ENCODE results near the gene BBIP1.
"Not testable (repeated sequence)": the region's sequence is repeated elsewhere in the genome, so short reads cannot be mapped to it uniquely, and the experiment has no call there.

The BBIP1 gene

GRCh38 chr10:110876788-110877187 lies 42.2 kb downstream of the BBIP1 start:
- no peak for ATAC-seq
- Mint-ChIP-seq H3K27ac (no peak overlapping the region), H3K27me3 (no peaks in the 10 kb centered on the region), H3K9me3 (no peaks in the 10 kb centered on the region), H3K4me3 (no peak overlapping the region), H3K36me3 (peaks cover 33% of the 10 kb centered on the region), H3K4me1 (peaks cover 50% of the 10 kb centered on the region)

DNA sequence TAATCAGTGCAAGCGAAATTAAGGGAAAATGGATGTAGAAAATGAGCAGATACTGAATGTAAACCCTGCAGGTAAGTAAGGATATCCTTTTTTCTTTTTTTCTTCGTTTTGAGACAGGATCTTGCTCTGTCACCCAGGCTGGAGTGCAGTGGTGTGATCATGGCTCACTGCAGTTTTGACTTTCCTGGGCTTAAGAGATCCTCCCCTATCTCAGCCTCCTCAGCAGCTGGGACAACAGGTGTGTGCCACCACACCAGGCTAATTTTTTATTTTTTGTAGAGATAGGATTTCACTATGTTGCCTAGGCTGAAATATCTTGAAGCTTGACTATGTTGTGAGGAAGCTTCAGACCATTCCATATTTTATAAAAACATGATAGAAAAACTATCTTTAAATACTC lies 43.0 kb downstream of the BBIP1 start:
- peak overlapping the region; percentile 24 for H3K27ac Mint-ChIP-seq
- H3K9me3 Mint-ChIP-seq, result no peaks in the 10 kb centered on the region
- no peaks in the 10 kb centered on the region for H3K27me3 Mint-ChIP-seq
- H3K4me1 Mint-ChIP-seq, result peaks cover 47% of the 10 kb centered on the region
- H3K36me3 Mint-ChIP-seq, result peaks cover 25% of the 10 kb centered on the region
- no peak overlapping the region for H3K4me3 Mint-ChIP-seq
- no peak for ATAC-seq

- Mint-ChIP-seq H3K4me3 (peak overlapping the region; percentile 61), H3K36me3 (peaks cover 13% of the 10 kb centered on the region), H3K4me1 (peaks cover 51% of the 10 kb centered on the region), H3K9me3 (no peaks in the 10 kb centered on the region), H3K27me3 (no peaks in the 10 kb centered on the region), H3K27ac (peak overlapping the region; percentile 93)
- ATAC-seq, result no peak
These were observed 45.0 kb downstream of the BBIP1 start for GRCh38 chr10:110873951-110874350.

GRCh38 chr10:110872984-110873923 lies 45.7 kb downstream of the BBIP1 start:
- Mint-ChIP-seq H3K4me1 (peaks cover 51% of the 10 kb centered on the region), H3K36me3 (peaks cover 6% of the 10 kb centered on the region), H3K4me3 (peak overlapping the region; percentile 86), H3K9me3 (no peaks in the 10 kb centered on the region), H3K27ac (peak overlapping the region; percentile 93), H3K27me3 (no peaks in the 10 kb centered on the region)
- ATAC-seq, result no peak

- H3K4me3 Mint-ChIP-seq, result peak overlapping the region; percentile 86
- no peaks in the 10 kb centered on the region for H3K27me3 Mint-ChIP-seq
- no peaks in the 10 kb centered on the region for H3K36me3 Mint-ChIP-seq
- H3K4me1 Mint-ChIP-seq, result peaks cover 51% of the 10 kb centered on the region
- H3K9me3 Mint-ChIP-seq, result no peaks in the 10 kb centered on the region
- ATAC-seq, result peak; percentile 85
- H3K27ac Mint-ChIP-seq, result peak overlapping the region; percentile 93
These were observed 46.6 kb downstream of the BBIP1 start for GRCh38 chr10:110872145-110872983.

DNA sequence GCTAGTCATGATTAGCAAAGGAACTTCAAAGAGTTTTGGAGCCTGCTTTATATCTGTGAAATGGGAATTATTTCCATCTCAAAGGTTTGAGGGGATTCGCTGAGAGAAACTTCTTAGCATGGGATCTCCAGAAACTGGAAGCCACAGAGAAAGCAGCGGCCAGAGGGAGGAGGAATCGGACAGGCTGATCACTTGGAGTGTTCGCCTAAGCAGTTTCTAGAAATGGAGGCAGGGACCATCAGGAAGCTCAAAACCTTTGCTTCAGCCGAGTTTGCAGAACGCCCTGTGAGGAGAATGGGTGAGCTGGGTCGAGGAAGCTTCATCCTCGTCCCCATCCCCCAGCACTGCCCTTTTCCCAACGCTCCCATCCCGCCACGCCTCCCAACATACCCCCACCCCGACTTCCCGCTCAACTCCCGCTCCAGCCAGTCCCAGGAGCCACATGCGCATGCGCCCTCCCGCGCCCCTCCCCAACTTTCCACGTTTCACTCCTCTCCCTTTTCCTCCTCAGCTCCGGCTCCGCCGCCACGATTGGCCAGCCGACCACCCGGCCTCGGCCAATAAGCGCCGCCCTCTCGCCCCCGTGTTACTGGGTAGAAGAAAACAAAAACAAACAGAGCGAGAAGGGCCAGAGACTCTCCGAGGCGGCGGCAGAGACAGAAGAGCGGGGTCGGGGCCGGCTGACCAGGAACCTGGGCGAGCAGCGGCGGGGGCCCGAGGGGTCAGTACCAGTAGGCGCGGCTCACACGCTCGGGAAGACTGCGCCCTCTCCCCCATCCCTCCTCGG lies 47.5 kb downstream of the BBIP1 start, which contains the start of gene PDCD4:
Gene PDCD4 (plus strand): TSS at position 631 of the 787 bp plus-strand sequence. CDS start 4,100 bp downstream, outside the sequence.
- peak within 1 kb of the TSS; percentile 93 for H3K27ac Mint-ChIP-seq
- H3K36me3 Mint-ChIP-seq, result no peaks in the 10 kb centered on the region
- H3K4me1 Mint-ChIP-seq, result peaks cover 58% of the 10 kb centered on the region
- H3K4me3 Mint-ChIP-seq, result peak within 1 kb of the TSS; percentile 86
- H3K9me3 Mint-ChIP-seq, result no peaks in the 10 kb centered on the region
- no peaks in the 10 kb centered on the region for H3K27me3 Mint-ChIP-seq
- ATAC-seq, result peak; percentile 93

GRCh38 chr10:110870823-110871297 lies 48.1 kb downstream of the BBIP1 start:
- ATAC-seq, result no peak
- H3K9me3 Mint-ChIP-seq, result no peaks in the 10 kb centered on the region
- peak overlapping the region; percentile 86 for H3K4me3 Mint-ChIP-seq
- peak overlapping the region; percentile 93 for H3K27ac Mint-ChIP-seq
- H3K4me1 Mint-ChIP-seq, result peaks cover 64% of the 10 kb centered on the region
- no peaks in the 10 kb centered on the region for H3K36me3 Mint-ChIP-seq
- H3K27me3 Mint-ChIP-seq, result no peaks in the 10 kb centered on the region

DNA sequence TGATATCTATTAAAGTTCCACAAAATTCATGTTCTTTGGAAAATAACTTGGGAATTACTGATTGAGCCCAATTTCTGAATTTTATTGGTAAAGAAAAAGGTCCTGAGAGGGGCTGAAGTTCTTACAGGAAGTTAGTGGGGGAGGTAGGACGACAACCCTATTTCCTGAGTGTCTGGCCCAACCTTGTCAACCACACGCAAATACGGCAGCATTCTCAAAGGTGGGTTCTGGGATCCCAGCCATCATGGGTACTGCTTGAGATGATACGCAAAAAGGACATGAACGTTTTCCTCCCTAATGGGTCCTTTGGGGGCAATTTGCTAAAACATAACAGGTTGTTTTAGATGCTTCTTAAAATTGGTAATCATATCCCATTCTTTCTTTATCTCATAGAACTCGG lies 50.0 kb downstream of the BBIP1 start:
- H3K4me1 Mint-ChIP-seq, result peaks cover 73% of the 10 kb centered on the region
- H3K27ac Mint-ChIP-seq, result peak overlapping the region; percentile 93
- no peaks in the 10 kb centered on the region for H3K36me3 Mint-ChIP-seq
- peak overlapping the region; percentile 57 for H3K4me3 Mint-ChIP-seq
- H3K27me3 Mint-ChIP-seq, result no peaks in the 10 kb centered on the region
- ATAC-seq, result no peak
- no peaks in the 10 kb centered on the region for H3K9me3 Mint-ChIP-seq

DNA sequence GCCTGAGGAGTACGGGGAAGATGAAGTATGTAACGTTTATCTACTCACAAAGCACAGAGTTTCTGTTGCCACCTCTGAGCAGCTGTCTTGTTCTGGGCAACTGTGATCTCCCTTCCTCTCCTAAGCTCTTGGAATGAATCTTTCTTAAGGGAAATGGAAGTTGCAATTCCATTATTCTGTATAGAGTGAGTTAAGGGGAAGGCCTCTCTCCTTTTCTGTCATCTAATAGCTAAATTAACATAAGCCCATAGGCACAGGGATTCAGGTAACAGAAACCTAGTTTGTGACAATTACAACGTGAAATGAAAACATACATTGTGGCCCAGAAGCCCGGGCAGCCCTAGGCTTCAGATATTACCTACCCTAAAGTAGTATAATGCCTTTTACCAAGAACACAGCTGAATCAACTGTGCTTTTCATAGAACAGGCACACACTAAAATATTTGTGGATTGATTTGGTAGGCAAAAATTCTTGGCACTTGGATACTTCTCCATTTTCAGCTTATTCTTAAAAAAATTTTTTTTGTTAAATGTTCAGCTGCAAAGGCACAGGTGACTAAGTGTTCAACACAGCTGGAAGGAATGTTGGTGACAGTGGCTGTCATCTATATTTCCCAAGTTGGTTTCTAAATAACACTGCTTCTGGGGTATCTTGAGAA lies 51.0 kb downstream of the BBIP1 start:
- no peak for ATAC-seq
- Mint-ChIP-seq H3K27me3 (no peaks in the 10 kb centered on the region), H3K36me3 (no peaks in the 10 kb centered on the region), H3K4me3 (peak overlapping the region; percentile 53), H3K9me3 (no peaks in the 10 kb centered on the region), H3K4me1 (peaks cover 83% of the 10 kb centered on the region), H3K27ac (peak overlapping the region; percentile 93)

- not testable (repeated sequence) for H3K9me3 Mint-ChIP-seq, H3K36me3 Mint-ChIP-seq, H3K27me3 Mint-ChIP-seq
- peak overlapping the region; percentile 53 for H3K4me3 Mint-ChIP-seq
- ATAC-seq, result peak; percentile 62
- H3K27ac Mint-ChIP-seq, result peak overlapping the region; percentile 93
- peaks cover 85% of the 10 kb centered on the region for H3K4me1 Mint-ChIP-seq
These were observed 51.8 kb downstream of the BBIP1 start for GRCh38 chr10:110867011-110867806.

GRCh38 chr10:110865809-110866482 lies 53.0 kb downstream of the BBIP1 start:
- peak; percentile 66 for ATAC-seq
- H3K27ac Mint-ChIP-seq, result peak overlapping the region; percentile 93
- no peaks in the 10 kb centered on the region for H3K9me3 Mint-ChIP-seq

GRCh38 chr10:110865186-110865808 lies 53.7 kb downstream of the BBIP1 start:
- H3K36me3 Mint-ChIP-seq, result no peaks in the 10 kb centered on the region
- no peaks in the 10 kb centered on the region for H3K27me3 Mint-ChIP-seq
- peak overlapping the region; percentile 39 for H3K4me3 Mint-ChIP-seq
- peak overlapping the region; percentile 93 for H3K27ac Mint-ChIP-seq
- no peaks in the 10 kb centered on the region for H3K9me3 Mint-ChIP-seq
- peaks cover 87% of the 10 kb centered on the region for H3K4me1 Mint-ChIP-seq
- ATAC-seq, result no peak

More at GRCh38 chr10:110865809-110866482, 53.0 kb downstream of the BBIP1 start:
- H3K4me1 Mint-ChIP-seq, result peaks cover 87% of the 10 kb centered on the region
- H3K4me3 Mint-ChIP-seq, result peak overlapping the region; percentile 39
- no peaks in the 10 kb centered on the region for H3K36me3 Mint-ChIP-seq
- no peaks in the 10 kb centered on the region for H3K27me3 Mint-ChIP-seq

GRCh38 chr10:110864662-110865140 lies 54.3 kb downstream of the BBIP1 start:
- Mint-ChIP-seq H3K4me3 (peak overlapping the region; percentile 77), H3K36me3 (no peaks in the 10 kb centered on the region), H3K27me3 (no peaks in the 10 kb centered on the region), H3K4me1 (peaks cover 87% of the 10 kb centered on the region), H3K27ac (peak overlapping the region; percentile 93), H3K9me3 (no peaks in the 10 kb centered on the region)
- ATAC-seq, result peak; percentile 68

Data from stimulated activated memory B cell treated with anti-CD40 and anti-IgM and Interleukin-4, amounts not matched to agents 10 μg/mL and 1 μg/mL and 100 μg/mL, for 72 hours (primary cell).